ENCODE measurements around the gene ZBTB44.

Gene ZBTB44

GRCh38 chr11:130202818-130203689 is 111.7 kb downstream of the ZBTB44 start:
- TF ChIP-seq POLR2AphosphoS5 (IDR thresholded peaks at IDR 0.05; ENCODE audit: low read depth, low read length) (no peak), FOXP2 (optimal IDR thresholded peaks at IDR 0.05; ENCODE audit: borderline replicate concordance, extremely low read depth, extremely low read length, insufficient read depth) (no peak), REST (IDR thresholded peaks at IDR 0.05; ENCODE audit: insufficient read depth in 1 of 2, low read depth in 2 of 2, low read length in 2 of 2) (no peak), TAF1 (IDR thresholded peaks at IDR 0.05; ENCODE audit: borderline replicate concordance, insufficient read depth, low read length) (no peak), SIN3A (IDR thresholded peaks at IDR 0.05; ENCODE audit: borderline replicate concordance, insufficient read depth, low read length) (no peak)

DNA sequence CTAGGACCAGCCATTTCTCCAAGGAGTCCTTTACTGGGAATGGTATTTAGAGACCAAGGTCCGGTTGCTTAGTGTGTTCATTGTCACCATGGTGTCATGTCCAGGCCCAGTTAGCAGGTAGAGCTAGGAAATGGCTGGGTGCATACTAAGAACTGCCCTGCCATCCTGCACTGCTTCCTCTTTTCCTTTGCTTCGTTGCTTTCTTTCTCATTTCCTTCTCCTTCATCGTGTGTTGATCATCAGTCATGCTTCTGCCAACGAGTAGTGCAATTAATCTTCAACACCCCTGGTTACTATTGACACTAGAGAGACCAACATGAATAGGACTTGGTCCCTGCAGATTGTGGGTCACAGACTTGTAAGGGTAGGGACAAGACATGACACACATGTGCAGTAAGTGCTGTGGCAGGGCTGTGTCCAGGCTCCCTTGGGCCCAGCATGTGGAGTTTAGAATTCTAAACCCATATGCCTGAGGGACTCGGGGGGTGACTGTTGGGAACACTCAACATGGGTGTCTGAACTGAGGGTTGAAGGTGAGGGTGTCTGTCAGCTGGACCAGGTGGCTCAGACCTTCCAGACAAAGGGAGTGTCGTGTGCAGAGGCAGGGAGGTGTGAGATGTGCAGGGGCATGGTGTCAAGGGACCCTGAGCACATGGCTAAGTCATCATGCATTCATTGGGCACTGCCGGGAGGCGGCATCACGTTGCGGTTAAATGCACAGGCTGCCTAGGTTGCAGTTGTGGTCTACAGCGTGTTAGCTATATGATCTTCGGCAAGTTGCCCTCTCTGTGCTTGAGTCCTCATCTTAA is 112.5 kb downstream of the ZBTB44 start:
- no peak for TF ChIP-seq FOXP2 (optimal IDR thresholded peaks at IDR 0.05; ENCODE audit: borderline replicate concordance, extremely low read depth, extremely low read length, insufficient read depth)
- TF ChIP-seq TAF1 (IDR thresholded peaks at IDR 0.05; ENCODE audit: borderline replicate concordance, insufficient read depth, low read length): no peak
- TF ChIP-seq REST (IDR thresholded peaks at IDR 0.05; ENCODE audit: insufficient read depth in 1 of 2, low read depth in 2 of 2, low read length in 2 of 2): no peak
- no peak for TF ChIP-seq POLR2AphosphoS5 (IDR thresholded peaks at IDR 0.05; ENCODE audit: low read depth, low read length)

GRCh38 chr11:130201026-130201425 is 113.7 kb downstream of the ZBTB44 start:
- TF ChIP-seq POLR2AphosphoS5 (IDR thresholded peaks at IDR 0.05; ENCODE audit: low read depth, low read length): no peak
- TF ChIP-seq TAF1 (IDR thresholded peaks at IDR 0.05; ENCODE audit: borderline replicate concordance, insufficient read depth, low read length): no peak
- no peak for TF ChIP-seq REST (IDR thresholded peaks at IDR 0.05; ENCODE audit: insufficient read depth in 1 of 2, low read depth in 2 of 2, low read length in 2 of 2)
- TF ChIP-seq FOXP2 (optimal IDR thresholded peaks at IDR 0.05; ENCODE audit: borderline replicate concordance, extremely low read depth, extremely low read length, insufficient read depth): no peak

DNA sequence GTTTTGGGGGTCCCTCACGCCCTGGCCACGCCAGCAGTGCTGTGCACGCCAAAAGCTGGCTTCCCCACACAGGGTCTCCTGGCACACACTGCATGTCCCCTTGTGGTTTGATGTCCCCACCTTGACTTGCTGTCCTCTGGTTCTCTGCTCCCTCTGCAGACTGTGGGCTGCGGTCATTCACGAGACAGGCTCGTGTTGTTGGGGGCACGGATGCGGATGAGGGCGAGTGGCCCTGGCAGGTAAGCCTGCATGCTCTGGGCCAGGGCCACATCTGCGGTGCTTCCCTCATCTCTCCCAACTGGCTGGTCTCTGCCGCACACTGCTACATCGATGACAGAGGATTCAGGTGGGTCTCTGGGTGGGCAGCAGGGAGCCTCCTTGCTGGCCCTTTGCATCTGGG is 114.9 kb downstream of the ZBTB44 start:
- TF ChIP-seq FOXP2 (optimal IDR thresholded peaks at IDR 0.05; ENCODE audit: borderline replicate concordance, extremely low read depth, extremely low read length, insufficient read depth) (no peak), POLR2AphosphoS5 (IDR thresholded peaks at IDR 0.05; ENCODE audit: low read depth, low read length) (no peak), REST (IDR thresholded peaks at IDR 0.05; ENCODE audit: insufficient read depth in 1 of 2, low read depth in 2 of 2, low read length in 2 of 2) (no peak), TAF1 (IDR thresholded peaks at IDR 0.05; ENCODE audit: borderline replicate concordance, insufficient read depth, low read length) (no peak), SIN3A (IDR thresholded peaks at IDR 0.05; ENCODE audit: borderline replicate concordance, insufficient read depth, low read length) (no peak)

Measured in PFSK-1 (cell line).